H1 (cell line): ENCODE results near the gene SPATA4. TPM values are rescaled to one million over a fixed set of nuclear protein-coding genes. Genes with fewer than 3 reads are reported as not detected.

ENCODE experiments used
- CTCF ChIA-PET: fragments of 300-600 bp; sonication (Branson Sonifier 250); formaldehyde crosslinking; loops from one replicate; lab custom pipeline; 2021; ENCODE audit not compliant: partially characterized antibody; lab: Charles Lee
- POLR2A ChIA-PET: fragments of 300-600 bp; sonication (Branson Sonifier 250); formaldehyde crosslinking; loops from one replicate; lab custom pipeline; 2021; ENCODE audit warnings: inconsistent platforms; ENCODE audit not compliant: partially characterized antibody; lab: Charles Lee
- DNase-seq, 2 experiments: peaks; one replicate each; pipeline versions ENCODE4 v3.0.0 to v3.0.0-alpha.2; 2010 to 2022; ENCODE audit warnings: low spot score in 2 of 2, low read depth in 1 of 2, mixed read lengths in 1 of 2
- FAIRE-seq: peaks from 2 replicates; lab custom pipeline; 2011; peaks lifted over from hg19 to GRCh38; lab: Jason Lieb, UNC
- H2AFZ ChIP-seq: 2 replicates; pipeline ENCODE4 v1.8.1; 2012; ENCODE audit warnings: low read length, inconsistent platforms
- H2AK5ac ChIP-seq: 2 replicates; pipeline ENCODE4 v1.6.1; 2013; ENCODE audit warnings: low read depth, low read length
- H2BK120ac ChIP-seq: replicated peaks from 2 replicates; pipeline ENCODE3; 2013; ENCODE audit warnings: low read depth, low read length, inconsistent platforms
- H2BK12ac ChIP-seq: 2 replicates; pipeline ENCODE4 v1.6.1; 2013; ENCODE audit warnings: low read depth, low read length
- H2BK15ac ChIP-seq: 2 replicates; pipeline ENCODE4 v1.6.1; 2013; ENCODE audit warnings: low read length
- H2BK20ac ChIP-seq: 2 replicates; pipeline ENCODE4 v1.6.1; 2013; ENCODE audit warnings: low read length
- H2BK5ac ChIP-seq: 2 replicates; pipeline ENCODE4 v1.6.1; 2013; ENCODE audit warnings: low read depth, low read length
- H3K14ac ChIP-seq: 2 replicates; pipeline ENCODE4 v1.6.1; 2013; ENCODE audit warnings: inconsistent platforms; ENCODE audit not compliant: insufficient read length
- H3K18ac ChIP-seq: 2 replicates; pipeline ENCODE4 v1.6.1; 2013; ENCODE audit warnings: low read length; ENCODE audit errors: extremely low read depth
- H3K23ac ChIP-seq: 2 replicates; pipeline ENCODE4 v1.6.1; 2013; ENCODE audit warnings: inconsistent platforms; ENCODE audit not compliant: insufficient read length
- H3K23me2 ChIP-seq: 2 replicates; pipeline ENCODE4 v1.6.1; 2013; ENCODE audit warnings: low read depth, low read length
- H3K27ac ChIP-seq: 2 replicates; pipeline ENCODE4 v1.6.1; 2011; ENCODE audit warnings: low read depth, low read length, inconsistent platforms
- H3K27me3 ChIP-seq, 4 experiments: replicated peaks in 1 of 4; 1 replicate in 1 of 4; 2 replicates in 3 of 4; pipeline versions ENCODE4 v1.6.1 to v1.8.1; 2011 to 2013; ENCODE audit warnings: low read length in 3 of 4, mild to moderate bottlenecking in 3 of 4, inconsistent platforms in 2 of 4, mixed read lengths in 2 of 4, moderate library complexity in 1 of 4; ENCODE audit not compliant: control insufficient read depth in 3 of 4, insufficient read depth in 3 of 4; ENCODE audit errors: extremely low read depth in 1 of 4
- H3K36me3 ChIP-seq, 4 experiments: 2 replicates each; pipeline versions ENCODE4 v1.6.1 to v1.8.1; 2011 to 2013; ENCODE audit warnings: mild to moderate bottlenecking in 4 of 4, low read length in 3 of 4, moderate library complexity in 2 of 4, control low read depth in 1 of 4, inconsistent platforms in 1 of 4; ENCODE audit not compliant: insufficient read depth in 4 of 4, control insufficient read depth in 2 of 4
- H3K4ac ChIP-seq: replicated peaks from 2 replicates; pipeline ENCODE3; 2013; ENCODE audit warnings: low read length, low read depth, mixed read lengths, inconsistent platforms; ENCODE audit not compliant: insufficient read length
- H3K4me1 ChIP-seq, 4 experiments: replicated peaks in 1 of 4; 1 replicate in 1 of 4; 2 replicates in 3 of 4; pipeline versions ENCODE4 v1.6.1 to v1.8.1; 2011 to 2013; ENCODE audit warnings: low read length in 3 of 4, inconsistent platforms in 2 of 4, mixed read lengths in 1 of 4; ENCODE audit not compliant: insufficient read depth in 4 of 4, control insufficient read depth in 3 of 4
- H3K4me2 ChIP-seq, 2 experiments: 2 replicates each; pipeline versions ENCODE4 v1.6.1 to v1.8.1; 2011 to 2013; ENCODE audit warnings: low read depth in 2 of 2, low read length in 2 of 2, control low read depth in 1 of 2, inconsistent platforms in 1 of 2, mild to moderate bottlenecking in 1 of 2; ENCODE audit not compliant: insufficient read depth in 1 of 2
- H3K4me3 ChIP-seq, 4 experiments: fragments of 200-600, 300-600 bp in 1 of 4; sonication (generic), shearing (Covaris generic), sonication (Bioruptor Twin) in 1 of 4; 2 replicates each; pipeline versions ENCODE4 v1.5.1 to v1.8.1; 2011 to 2016; ENCODE audit warnings: low read length in 4 of 4, low read depth in 3 of 4, control low read depth in 2 of 4, inconsistent platforms in 2 of 4, mild to moderate bottlenecking in 2 of 4, mixed read lengths in 1 of 4, moderate library complexity in 1 of 4; ENCODE audit not compliant: insufficient read depth in 2 of 4; ENCODE audit errors: extremely low read depth in 1 of 4
- H3K56ac ChIP-seq: replicated peaks from 2 replicates; pipeline ENCODE3; 2013; ENCODE audit warnings: low read depth, mild to moderate bottlenecking, mixed read lengths, low read length, inconsistent platforms; ENCODE audit not compliant: insufficient read length
- H3K79me1 ChIP-seq: 2 replicates; pipeline ENCODE4 v1.6.1; 2013; ENCODE audit warnings: low read depth, low read length, control low read depth
- H3K79me2 ChIP-seq, 2 experiments: 2 replicates each; pipeline versions ENCODE4 v1.6.1 to v1.8.1; 2012 to 2013; ENCODE audit warnings: low read length in 2 of 2, mild to moderate bottlenecking in 2 of 2, inconsistent platforms in 1 of 2; ENCODE audit not compliant: insufficient read depth in 2 of 2, control insufficient read depth in 1 of 2
- H3K9ac ChIP-seq, 4 experiments: replicated peaks in 1 of 4; 1 replicate in 1 of 4; 2 replicates in 3 of 4; pipeline versions ENCODE4 v1.6.1 to v1.8.1; 2011 to 2013; ENCODE audit warnings: low read depth in 3 of 4, low read length in 3 of 4, control low read depth in 2 of 4, mild to moderate bottlenecking in 2 of 4, moderate library complexity in 2 of 4, inconsistent platforms in 1 of 4; ENCODE audit errors: extremely low read depth in 1 of 4
- H3K9me3 ChIP-seq, 2 experiments: 2 replicates each; pipeline versions ENCODE4 v1.6.1 to v1.8.1; 2012 to 2013; ENCODE audit warnings: mild to moderate bottlenecking in 2 of 2, moderate library complexity in 2 of 2, control low read depth in 1 of 2, inconsistent platforms in 1 of 2, low read depth in 1 of 2, low read length in 1 of 2, mixed read lengths in 1 of 2; ENCODE audit not compliant: insufficient read depth in 2 of 2
- H4K20me1 ChIP-seq, 2 experiments: replicated peaks in 1 of 2; 2 replicates each; pipeline versions ENCODE3 to v1.8.1; 2011 to 2013; ENCODE audit warnings: inconsistent platforms in 2 of 2, low read length in 2 of 2, mild to moderate bottlenecking in 1 of 2; ENCODE audit not compliant: insufficient read depth in 2 of 2, control insufficient read depth in 1 of 2
- H4K5ac ChIP-seq: 2 replicates; pipeline ENCODE4 v1.6.1; 2013; ENCODE audit warnings: low read length, low read depth, mixed read lengths, inconsistent platforms; ENCODE audit not compliant: insufficient read length
- H4K8ac ChIP-seq: 2 replicates; pipeline ENCODE4 v1.8.0; 2013; ENCODE audit warnings: mild to moderate bottlenecking, moderate library complexity, low read length, inconsistent platforms; ENCODE audit not compliant: insufficient read depth; ENCODE audit errors: extremely low read depth
- H4K91ac ChIP-seq: replicated peaks from 2 replicates; pipeline ENCODE3; 2013; ENCODE audit warnings: low read length, mixed read lengths, inconsistent platforms; ENCODE audit not compliant: insufficient read length
- JUND ChIP-seq: IDR thresholded peaks from 2 replicates; pipeline ENCODE4 v1.6.1; 2011; ENCODE audit warnings: mild to moderate bottlenecking, improper control_type of control experiment, low read length
- MAFK ChIP-seq: IDR thresholded peaks from 2 replicates; pipeline ENCODE4 v1.6.1; 2012; ENCODE audit warnings: low read depth, mild to moderate bottlenecking, improper control_type of control experiment, low read length
- SUZ12 ChIP-seq: fragments of 200-600 bp; sonication (generic); IDR thresholded peaks from 2 replicates; pipeline ENCODE4 v1.6.1; 2012; ENCODE audit warnings: mild to moderate bottlenecking, inconsistent platforms, low read length, moderate library complexity, mixed read lengths
- WGBS, 2 experiments: shearing (Covaris generic) in 1 of 2; methylation state at CpG; one replicate each; pipeline versions ENCODE4 v1.1.6 to v1.1.7; 2013 to 2015; ENCODE audit warnings: low lambda C conversion rate in 2 of 2, mixed read lengths in 2 of 2, inconsistent platforms in 1 of 2, low coverage in 1 of 2, missing lambda C conversion rate in 1 of 2; ENCODE audit not compliant: insufficient replicate concordance in 2 of 2, insufficient coverage in 1 of 2, insufficient read length in 1 of 2; ENCODE audit errors: extremely low coverage in 1 of 2, missing lambda C conversion rate in 1 of 2; 5-methylcytosine and 5-hydroxymethylcytosine counted together
- polyA plus RNA-seq, 7 experiments: library from polyadenylated mRNA; depleted of rRNA in 3 of 7; stranded (reverse) in 5 of 7; unstranded in 2 of 7; fragments of >200 nt in 5 of 7; fragments of 200-250 nt in 2 of 7; gene quantifications; 1 replicate in 5 of 7; 2 replicates in 1 of 7; 4 replicates in 1 of 7; pipeline versions ENCODE4 v1.2.1 to v1.2.3, GENCODE V29; 2011 to 2013; ENCODE audit warnings: missing spikeins in 2 of 7, mixed read lengths in 2 of 7
- total RNA-seq: library from RNA; stranded (reverse); fragmentation: NEBNext Ultra II Directional; extraction: Animal tissue kit (Norgen Biotek cat#: 25700); gene quantifications from 2 replicates; pipeline ENCODE4 v1.2.1, GENCODE V29; 2021

SPATA4 gene
- total and polyA plus RNA-seq, 2 of the 8 experiments (the other 6 are each of a cell fraction or from before 2014, with no cell fraction given) = not detected

DNA sequence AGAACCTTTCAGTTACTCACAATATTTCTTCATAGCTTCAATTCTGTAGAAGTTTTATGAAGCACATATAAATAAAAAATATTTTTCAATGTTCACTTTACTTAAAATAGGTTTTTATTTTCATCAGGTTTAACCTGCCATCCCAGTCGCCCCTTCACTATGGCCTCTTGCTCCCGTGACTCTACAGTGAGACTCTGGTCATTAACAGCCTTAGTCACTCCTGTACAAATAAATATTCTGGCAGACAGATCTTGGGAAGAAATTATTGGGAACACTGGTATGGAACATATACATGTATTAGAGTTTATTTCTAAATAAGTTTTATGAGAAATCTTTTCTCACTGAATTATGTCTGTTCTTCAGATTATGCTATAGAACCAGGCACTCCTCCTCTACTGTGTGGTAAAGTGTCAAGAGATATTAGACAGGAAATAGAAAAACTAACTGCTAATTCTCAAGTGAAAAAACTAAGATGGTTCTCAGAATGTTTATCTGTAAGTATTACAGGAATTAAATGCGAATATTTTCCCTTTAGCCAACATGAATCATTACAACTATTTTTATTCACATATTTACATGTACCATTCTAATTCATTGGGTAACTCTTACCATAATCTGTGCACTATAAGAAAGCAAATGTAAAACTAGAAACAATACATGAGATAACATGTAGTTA is 45.6 kb downstream of the SPATA4 start:
- no peak for DNase-seq
- Histone ChIP-seq H2BK12ac (no peak overlapping the region), H3K9me3 (no peaks in the 10 kb centered on the region), H2BK20ac (no peak overlapping the region), H3K79me2 (no peaks in the 10 kb centered on the region), H2AFZ (no peak overlapping the region), H3K79me1 (no peaks in the 10 kb centered on the region), H3K9ac (no peak overlapping the region), H4K5ac (no peak overlapping the region), H3K14ac (no peak overlapping the region), H4K8ac (no peak overlapping the region), H3K4me1 (no peaks in the 10 kb centered on the region), H2BK5ac (no peak overlapping the region), H3K56ac (no peak overlapping the region), H3K18ac (no peak overlapping the region), H2BK120ac (no peak overlapping the region), H3K4me3 (no peak overlapping the region), H3K23ac (no peak overlapping the region), H3K23me2 (no peaks in the 10 kb centered on the region), H3K36me3 (no peaks in the 10 kb centered on the region), H3K4me2 (no peak overlapping the region), H2AK5ac (no peak overlapping the region), H4K20me1 (no peaks in the 10 kb centered on the region), H3K4ac (no peak overlapping the region), H4K91ac (no peak overlapping the region), H3K27ac (no peak overlapping the region), H3K27me3 (no peaks in the 10 kb centered on the region), H2BK15ac (no peak overlapping the region)
- ChIA-PET POLR2A (no interaction called here), CTCF (interaction anchor here (0.7 to 5.4 kb wide), 7 partner anchors 9 to 192 kb away, joined by 3 to 31 read pairs (median 3); no protein-coding TSS in a partner anchor)
- TF ChIP-seq JUND = no peak
- no peak for TF ChIP-seq SUZ12
- TF ChIP-seq MAFK = no peak
- 90% methylated on average over 3 of the region's 3 CpGs; no CpG with 5 or more reads in 1 of the 2 experiments for WGBS, 2 experiments
- no peak for FAIRE-seq
